CD8-positive, alpha-beta memory T cell (primary cell): Measurements from ENCODE around the gene MFNG. TPM values are rescaled to one million over a fixed set of nuclear protein-coding genes. Genes with fewer than 3 reads are reported as not detected.

Experiments
- CTCF ChIA-PET: fragments of 350-600 bp; sonication (Branson Sonifier 250); formaldehyde crosslinking; loops from one replicate; lab custom pipeline; 2021; ENCODE audit warnings: antibody characterized with exemption; lab: Charles Lee
- POLR2A ChIA-PET: fragments of 350-600 bp; sonication (Branson Sonifier 250); formaldehyde crosslinking; loops from one replicate; lab custom pipeline; 2021; ENCODE audit warnings: antibody characterized with exemption; lab: Charles Lee
- DNase-seq, 5 donors: peaks; one replicate each; pipeline versions ENCODE4 v3.0.0 to v3.0.0-alpha.2; 2020 to 2022; ENCODE audit warnings: mixed read lengths in 1 of 5
- H3K27ac ChIP-seq: one replicate; pipeline ENCODE4 v1.7.0; 2013; ENCODE audit warnings: low read depth, mild to moderate bottlenecking, low read length, moderate library complexity
- H3K27me3 ChIP-seq: 2 replicates; pipeline ENCODE4 v1.7.0; 2013; ENCODE audit warnings: low read length, mild to moderate bottlenecking; ENCODE audit not compliant: insufficient read depth, poor library complexity, severe bottlenecking
- H3K36me3 ChIP-seq: 2 replicates; pipeline ENCODE4 v1.7.0; 2013; ENCODE audit warnings: mild to moderate bottlenecking, low read length, moderate library complexity; ENCODE audit not compliant: insufficient read depth
- H3K4me1 ChIP-seq: 2 replicates; pipeline ENCODE4 v1.7.0; 2013; ENCODE audit warnings: mild to moderate bottlenecking, low read length, moderate library complexity; ENCODE audit not compliant: insufficient read depth
- H3K4me3 ChIP-seq: 2 replicates; pipeline ENCODE4 v1.7.0; 2013; ENCODE audit warnings: mild to moderate bottlenecking, low read length
- H3K9me3 ChIP-seq: 2 replicates; pipeline ENCODE4 v1.7.0; 2013; ENCODE audit warnings: mild to moderate bottlenecking, low read length
- H3K27ac Mint-ChIP-seq, 8 donors: one replicate each; pipeline ENCODE4 v1.8.0; 2020 to 2021; ENCODE audit warnings: mixed read lengths in 8 of 8, mild to moderate bottlenecking in 6 of 8, inconsistent platforms in 3 of 8, moderate library complexity in 3 of 8
- H3K27me3 Mint-ChIP-seq, 2 donors: one replicate each; pipeline ENCODE4 v1.8.0; 2020 to 2021; ENCODE audit warnings: mixed read lengths in 2 of 2, mild to moderate bottlenecking in 1 of 2, moderate library complexity in 1 of 2
- H3K36me3 Mint-ChIP-seq, 3 donors: one replicate each; pipeline ENCODE4 v1.8.0; 2020 to 2021; ENCODE audit warnings: mixed read lengths in 3 of 3, inconsistent platforms in 1 of 3, mild to moderate bottlenecking in 1 of 3
- H3K4me1 Mint-ChIP-seq, 3 donors: one replicate each; pipeline ENCODE4 v1.8.0; 2020 to 2021; ENCODE audit warnings: mixed read lengths in 3 of 3, inconsistent platforms in 1 of 3, mild to moderate bottlenecking in 1 of 3
- H3K4me3 Mint-ChIP-seq, 7 donors: one replicate each; pipeline ENCODE4 v1.8.0; 2020 to 2021; ENCODE audit warnings: mixed read lengths in 7 of 7, mild to moderate bottlenecking in 6 of 7, moderate library complexity in 4 of 7, inconsistent platforms in 2 of 7
- H3K9me3 Mint-ChIP-seq, 5 donors: one replicate each; pipeline ENCODE4 v1.8.0; 2020 to 2022; ENCODE audit warnings: mixed read lengths in 5 of 5, mild to moderate bottlenecking in 3 of 5, moderate library complexity in 2 of 5, inconsistent platforms in 1 of 5
- polyA plus RNA-seq: library from polyadenylated mRNA; unstranded; fragments of 300-500 nt; fragmentation: Illumina TruSeq; gene quantifications from one replicate; pipeline ENCODE4 v1.2.3, GENCODE V29; 2021
- total RNA-seq, 2 experiments: library from RNA; stranded (reverse); gene quantifications; one replicate each; pipeline ENCODE4 v1.2.3, GENCODE V29; 2021

The MFNG gene
- total and polyA plus RNA-seq, 3 experiments from 2014 or later = 162 to 323 (median 171) TPM

- Histone ChIP-seq H3K27ac (no peak overlapping the region), H3K9me3 (no peaks in the 10 kb centered on the region), H3K4me1 (peaks cover 6% of the 10 kb centered on the region), H3K4me3 (no peak overlapping the region), H3K36me3 (no peaks in the 10 kb centered on the region), H3K27me3 (peaks cover 12% of the 10 kb centered on the region)
- Mint-ChIP-seq H3K27ac (peak overlapping the region in 1 of 8 donors; percentile 22), H3K9me3 (no peaks in the 10 kb centered on the region), H3K36me3 (no peaks in the 10 kb centered on the region), H3K4me3 (no peak overlapping the region), H3K27me3 (peaks cover 27 to 47% of the 10 kb centered on the region in 2 donors), H3K4me1 (peaks cover 0 to 6% (median 5%) of the 10 kb centered on the region in 3 donors)
- ChIA-PET CTCF (no interaction called here), POLR2A (no interaction called here)
- DNase-seq = no peak
Observed at GRCh38 chr22:37526376-37526775, 40.2 kb upstream of the MFNG start.

GRCh38 chr22:37525746-37526350 lies 39.7 kb upstream of the MFNG start:
- Mint-ChIP-seq H3K27ac (no peak overlapping the region), H3K4me3 (no peak overlapping the region), H3K9me3 (no peaks in the 10 kb centered on the region), H3K36me3 (no peaks in the 10 kb centered on the region), H3K4me1 (peaks cover 0 to 6% (median 5%) of the 10 kb centered on the region in 3 donors), H3K27me3 (peaks cover 27 to 49% of the 10 kb centered on the region in 2 donors)
- CTCF ChIA-PET = no interaction called here
- Histone ChIP-seq H3K4me1 (peaks cover 6% of the 10 kb centered on the region), H3K36me3 (no peaks in the 10 kb centered on the region), H3K4me3 (no peak overlapping the region), H3K27me3 (peaks cover 12% of the 10 kb centered on the region), H3K27ac (no peak overlapping the region), H3K9me3 (no peaks in the 10 kb centered on the region)
- DNase-seq = no peak
- POLR2A ChIA-PET = no interaction called here

- ChIA-PET POLR2A (no interaction called here), CTCF (no interaction called here)
- no peak overlapping the region for H3K27ac Mint-ChIP-seq
- no peak for DNase-seq
- H3K4me3 ChIP-seq = no peak overlapping the region
- no peaks in the 10 kb centered on the region for H3K9me3 Mint-ChIP-seq
- no peak overlapping the region for H3K4me3 Mint-ChIP-seq
- peaks cover 27 to 50% of the 10 kb centered on the region in 2 donors for H3K27me3 Mint-ChIP-seq
- H3K4me1 Mint-ChIP-seq = peaks cover 0 to 6% (median 5%) of the 10 kb centered on the region in 3 donors
- H3K4me1 ChIP-seq = peaks cover 6% of the 10 kb centered on the region
- H3K9me3 ChIP-seq = no peaks in the 10 kb centered on the region
- H3K36me3 ChIP-seq = no peaks in the 10 kb centered on the region
- H3K27ac ChIP-seq = no peak overlapping the region
- H3K36me3 Mint-ChIP-seq = no peaks in the 10 kb centered on the region
- peaks cover 12% of the 10 kb centered on the region for H3K27me3 ChIP-seq
Observed at GRCh38 chr22:37525073-37525745, 39.0 kb upstream of the MFNG start.

- H3K27me3 ChIP-seq = peaks cover 17% of the 10 kb centered on the region
- H3K27me3 Mint-ChIP-seq = peaks cover 27 to 53% of the 10 kb centered on the region in 2 donors
Observed at GRCh38 chr22:37522482-37522881, 36.3 kb upstream of the MFNG start.

GRCh38 chr22:37521236-37521739 lies 35.1 kb upstream of the MFNG start:
- no peak for DNase-seq
- H3K9me3 Mint-ChIP-seq = no peaks in the 10 kb centered on the region
- no peak overlapping the region for H3K27ac ChIP-seq
- H3K4me1 Mint-ChIP-seq = peaks cover 6 to 11% (median 7%) of the 10 kb centered on the region in 3 donors
- peaks cover 6% of the 10 kb centered on the region for H3K4me1 ChIP-seq
- H3K27me3 Mint-ChIP-seq = peaks cover 27 to 49% of the 10 kb centered on the region in 2 donors
- ChIA-PET CTCF (interaction anchor here (1.0 to 1.8 kb wide), 3 partner anchors 18 to 71 kb away, joined by 3 to 6 read pairs (median 3); no protein-coding TSS in a partner anchor), POLR2A (no interaction called here)
- no peaks in the 10 kb centered on the region for H3K36me3 ChIP-seq
- peak overlapping the region in 4 of 7 donors; percentile 18 to 54 (median 50) for H3K4me3 Mint-ChIP-seq
- H3K36me3 Mint-ChIP-seq = no peaks in the 10 kb centered on the region
- H3K27me3 ChIP-seq = peaks cover 15% of the 10 kb centered on the region
- no peak overlapping the region for H3K27ac Mint-ChIP-seq
- H3K9me3 ChIP-seq = no peaks in the 10 kb centered on the region
- no peak overlapping the region for H3K4me3 ChIP-seq

More at GRCh38 chr22:37522482-37522881, 36.3 kb upstream of the MFNG start:
- Histone ChIP-seq H3K4me3 (no peak overlapping the region), H3K36me3 (no peaks in the 10 kb centered on the region), H3K9me3 (no peaks in the 10 kb centered on the region), H3K27ac (no peak overlapping the region), H3K4me1 (peaks cover 6% of the 10 kb centered on the region)
- Mint-ChIP-seq H3K4me3 (peak overlapping the region in 1 of 7 donors; percentile 13), H3K36me3 (no peaks in the 10 kb centered on the region), H3K27ac (no peak overlapping the region), H3K4me1 (peaks cover 6 to 11% (median 7%) of the 10 kb centered on the region in 3 donors), H3K9me3 (no peaks in the 10 kb centered on the region)
- ChIA-PET CTCF (interaction anchor here (0.6 to 1.8 kb wide), 4 partner anchors 16 to 285 kb away, joined by 3 to 6 read pairs (median 4); no protein-coding TSS in a partner anchor), POLR2A (no interaction called here)
- no peak for DNase-seq

- H3K9me3 Mint-ChIP-seq = no peaks in the 10 kb centered on the region
- peak overlapping the region in 5 of 7 donors; percentile 34 to 55 (median 54) for H3K4me3 Mint-ChIP-seq
- H3K36me3 Mint-ChIP-seq = no peaks in the 10 kb centered on the region
- Histone ChIP-seq H3K27ac (no peak overlapping the region), H3K9me3 (no peaks in the 10 kb centered on the region), H3K4me1 (peaks cover 6% of the 10 kb centered on the region), H3K27me3 (peaks cover 15% of the 10 kb centered on the region), H3K36me3 (no peaks in the 10 kb centered on the region), H3K4me3 (no peak overlapping the region)
- POLR2A ChIA-PET = no interaction called here
- peaks cover 24 to 46% of the 10 kb centered on the region in 2 donors for H3K27me3 Mint-ChIP-seq
- CTCF ChIA-PET = interaction anchor here (1.1 kb wide), 1 partner anchor 46 kb away, joined by 3 read pairs; no protein-coding TSS in a partner anchor
- H3K27ac Mint-ChIP-seq = no peak overlapping the region
- H3K4me1 Mint-ChIP-seq = peaks cover 6 to 11% (median 7%) of the 10 kb centered on the region in 3 donors
- no peak for DNase-seq
Observed at GRCh38 chr22:37520776-37521191, 34.6 kb upstream of the MFNG start.

- peak within 1 kb of the TSS; percentile 28 for H3K4me3 ChIP-seq
- no peaks in the 10 kb centered on the region for H3K36me3 Mint-ChIP-seq
Observed at GRCh38 chr22:37519268-37520195, 33.3 kb upstream of the MFNG start, which contains the start of gene CARD10. Gene CARD10, minus strand, starts transcription at chr22:37519415. Its CDS starts 215 bp downstream, at chr22:37519200.

More at GRCh38 chr22:37519268-37520195, 33.3 kb upstream of the MFNG start, which contains the start of gene CARD10:
- Mint-ChIP-seq H3K27ac (peak within 1 kb of the TSS in 2 of 8 donors; percentile 7 to 25), H3K9me3 (no peaks in the 10 kb centered on the region), H3K27me3 (peaks cover 23 to 44% of the 10 kb centered on the region in 2 donors), H3K4me3 (peak within 1 kb of the TSS; percentile 60 to 84 (median 77)), H3K4me1 (peaks cover 6 to 11% (median 7%) of the 10 kb centered on the region in 3 donors)
- CTCF ChIA-PET = interaction anchor here (1.9 kb wide), 1 partner anchor 47 kb away, joined by 4 read pairs; no protein-coding TSS in a partner anchor
- Histone ChIP-seq H3K27me3 (peaks cover 15% of the 10 kb centered on the region), H3K36me3 (no peaks in the 10 kb centered on the region), H3K4me1 (peaks cover 6% of the 10 kb centered on the region), H3K27ac (no peak within 1 kb of the TSS), H3K9me3 (no peaks in the 10 kb centered on the region)
- POLR2A ChIA-PET = no interaction called here
- peak in 1 of 5 donors; percentile 15 for DNase-seq
